ENCODE measurements around the gene KBTBD7. TPM values are rescaled to one million over a fixed set of nuclear protein-coding genes. Genes with fewer than 3 reads are reported as not detected.

KBTBD7 gene
- total RNA-seq, 2 donors from 2014 or later = 6.1 to 6.2 TPM

- ATAC-seq (ENCODE audit: insufficient number of reproducible peaks, low FRiP score, low read depth) = no peak
- Histone ChIP-seq H3K36me3 (no peaks in the 10 kb centered on the region), H3K9me3 (no peaks in the 10 kb centered on the region), H3K27me3 (replicated peaks; ENCODE audit: insufficient read depth) (no peaks in the 10 kb centered on the region), H3K4me3 (no peak overlapping the region), H3K27ac (no peak overlapping the region), H3K4me1 (ENCODE audit: control insufficient read depth in 1 of 2, low read depth in 2 of 2) (no peaks in the 10 kb centered on the region)
- no peak for DNase-seq (ENCODE audit: low spot score)
- TF ChIP-seq CTCF (IDR thresholded peaks at IDR 0.05) = no peak
Measured at GRCh38 chr13:41231786-41232185, 37.4 kb upstream of the KBTBD7 start.

GRCh38 chr13:41231025-41231677 is 36.8 kb upstream of the KBTBD7 start:
- no peak for ATAC-seq (ENCODE audit: insufficient number of reproducible peaks, low FRiP score, low read depth)
- no peaks in the 10 kb centered on the region for H3K9me3 ChIP-seq
- H3K4me3 ChIP-seq = no peak overlapping the region
- no peak for TF ChIP-seq CTCF (IDR thresholded peaks at IDR 0.05)
- no peaks in the 10 kb centered on the region for H3K36me3 ChIP-seq
- no peak overlapping the region for H3K27ac ChIP-seq
- H3K4me1 ChIP-seq (ENCODE audit: control insufficient read depth in 1 of 2, low read depth in 2 of 2) = no peaks in the 10 kb centered on the region
- no peak for DNase-seq (ENCODE audit: low spot score)
- no peaks in the 10 kb centered on the region for H3K27me3 ChIP-seq (replicated peaks; ENCODE audit: insufficient read depth)

GRCh38 chr13:41229356-41229755 is 35.0 kb upstream of the KBTBD7 start:
- Histone ChIP-seq H3K36me3 (no peaks in the 10 kb centered on the region), H3K27me3 (replicated peaks; ENCODE audit: insufficient read depth) (no peaks in the 10 kb centered on the region), H3K4me1 (ENCODE audit: control insufficient read depth in 1 of 2, low read depth in 2 of 2) (no peaks in the 10 kb centered on the region), H3K27ac (no peak overlapping the region), H3K9me3 (no peaks in the 10 kb centered on the region), H3K4me3 (no peak overlapping the region)
- no peak for DNase-seq (ENCODE audit: low spot score)
- TF ChIP-seq CTCF (IDR thresholded peaks at IDR 0.05) = no peak
- ATAC-seq (ENCODE audit: insufficient number of reproducible peaks, low FRiP score, low read depth) = no peak

- no peaks in the 10 kb centered on the region for H3K4me1 ChIP-seq (ENCODE audit: control insufficient read depth in 1 of 2, low read depth in 2 of 2)
- DNase-seq (ENCODE audit: low spot score) (no peak), ATAC-seq (ENCODE audit: insufficient number of reproducible peaks, low FRiP score, low read depth) (no peak)
- H3K9me3 ChIP-seq = no peaks in the 10 kb centered on the region
- no peak overlapping the region for H3K27ac ChIP-seq
- H3K4me3 ChIP-seq = no peak overlapping the region
- H3K27me3 ChIP-seq (replicated peaks; ENCODE audit: insufficient read depth) = no peaks in the 10 kb centered on the region
- H3K36me3 ChIP-seq = no peaks in the 10 kb centered on the region
- no peak for TF ChIP-seq CTCF (IDR thresholded peaks at IDR 0.05)
Measured at GRCh38 chr13:41224113-41225110, 30.0 kb upstream of the KBTBD7 start.

DNA sequence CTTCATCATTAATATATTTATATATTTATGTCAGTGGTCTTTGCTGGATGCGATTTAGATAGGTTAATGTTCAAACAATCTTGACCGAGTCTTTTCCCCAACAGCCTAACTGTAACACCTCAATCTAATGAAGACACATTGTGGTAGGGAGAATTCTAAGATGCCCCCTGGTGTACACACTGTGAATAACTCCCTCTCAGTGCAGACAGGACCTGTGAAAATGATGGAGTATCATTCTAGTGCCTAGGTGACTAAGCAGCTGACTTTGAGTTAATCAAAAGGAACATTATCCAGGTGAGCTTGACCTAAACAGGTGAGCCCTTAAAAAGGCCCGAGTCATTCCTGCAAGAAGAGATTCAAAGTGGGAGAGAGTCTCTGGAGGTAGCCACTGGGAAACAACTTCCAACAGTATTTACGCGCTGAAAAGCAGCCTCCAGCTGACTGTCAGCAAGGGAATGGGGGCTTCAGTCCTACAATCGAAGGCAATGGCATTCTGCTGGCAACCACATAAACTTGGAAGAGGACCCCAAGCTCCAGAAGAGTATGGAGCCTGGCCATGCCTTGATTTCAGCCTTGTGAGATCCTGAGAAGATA is 28.0 kb upstream of the KBTBD7 start:
- peak; percentile 81 for TF ChIP-seq CTCF (IDR thresholded peaks at IDR 0.05)
- no peak for DNase-seq (ENCODE audit: low spot score)
- Histone ChIP-seq H3K9me3 (no peaks in the 10 kb centered on the region), H3K27ac (no peak overlapping the region), H3K4me3 (no peak overlapping the region), H3K4me1 (ENCODE audit: control insufficient read depth in 1 of 2, low read depth in 2 of 2) (no peaks in the 10 kb centered on the region), H3K36me3 (no peaks in the 10 kb centered on the region), H3K27me3 (replicated peaks; ENCODE audit: insufficient read depth) (no peaks in the 10 kb centered on the region)
- no peak for ATAC-seq (ENCODE audit: insufficient number of reproducible peaks, low FRiP score, low read depth)
